BE2C (cell line): ENCODE results near the gene BTBD10.
"Not testable (repeated sequence)": the region's sequence is repeated elsewhere in the genome, so short reads cannot be mapped to it uniquely, and the experiment has no call there.

Experiments used
- DNase-seq: peaks from one replicate; pipeline ENCODE4 v3.0.0-alpha.2; 2020
- H3K27me3 ChIP-seq: fragments of 250-450 bp; sonication (Bioruptor Pico); 2 replicates; pipeline ENCODE4 v1.5.1; 2020; ENCODE audit warnings: mild to moderate bottlenecking
- H3K36me3 ChIP-seq: fragments of 250-450 bp; sonication (Bioruptor Pico); 2 replicates; pipeline ENCODE4 v1.5.1; 2020; ENCODE audit warnings: mild to moderate bottlenecking
- H3K4me1 ChIP-seq: fragments of 250-450 bp; sonication (Bioruptor Pico); 2 replicates; pipeline ENCODE4 v1.5.1; 2020
- H3K4me3 ChIP-seq: 2 replicates; pipeline ENCODE4 v1.5.1; 2011; ENCODE audit warnings: low read depth, low read length
- H3K9me3 ChIP-seq: fragments of 250-450 bp; sonication (Bioruptor Pico); 2 replicates; pipeline ENCODE4 v1.5.1; 2020
- CTCF ChIP-seq: IDR thresholded peaks from 2 replicates; pipeline ENCODE4 v1.5.1; 2012; ENCODE audit warnings: mild to moderate bottlenecking, low read depth, low read length

The BTBD10 gene

DNA sequence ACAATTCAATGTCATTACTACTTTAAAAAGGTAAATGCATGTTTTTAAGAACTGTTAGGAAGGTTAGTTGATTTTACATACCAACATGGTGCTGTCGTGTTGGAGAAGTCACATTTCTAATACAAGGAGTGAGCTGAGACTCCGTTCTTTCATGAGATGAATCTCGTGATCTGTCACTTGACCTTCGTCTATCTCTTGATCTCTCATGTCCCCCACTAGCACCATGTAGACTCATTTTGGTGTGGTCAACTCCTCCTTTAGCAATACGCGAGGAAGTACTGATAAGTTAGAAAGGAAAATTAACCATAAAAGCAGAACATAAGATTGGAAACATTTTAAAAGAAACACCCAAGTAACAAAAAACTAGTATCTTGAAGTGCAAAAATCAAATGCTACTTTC lies 41.5 kb downstream of the BTBD10 start:
- no peaks in the 10 kb centered on the region for H3K27me3 ChIP-seq
- H3K36me3 ChIP-seq: no peaks in the 10 kb centered on the region
- H3K9me3 ChIP-seq: no peaks in the 10 kb centered on the region
- no peaks in the 10 kb centered on the region for H3K4me1 ChIP-seq
- no peak overlapping the region for H3K4me3 ChIP-seq
- TF ChIP-seq CTCF: no peak
- no peak for DNase-seq

GRCh38 chr11:13415201-13415600 lies 47.8 kb downstream of the BTBD10 start:
- TF ChIP-seq CTCF: no peak
- H3K9me3 ChIP-seq: no peaks in the 10 kb centered on the region
- no peaks in the 10 kb centered on the region for H3K4me1 ChIP-seq
- peak; percentile 60 for DNase-seq
- no peak overlapping the region for H3K4me3 ChIP-seq
- no peaks in the 10 kb centered on the region for H3K27me3 ChIP-seq
- no peaks in the 10 kb centered on the region for H3K36me3 ChIP-seq

- H3K27me3 ChIP-seq: no peaks in the 10 kb centered on the region
- H3K9me3 ChIP-seq: no peaks in the 10 kb centered on the region
- H3K36me3 ChIP-seq: no peaks in the 10 kb centered on the region
- H3K4me1 ChIP-seq: no peaks in the 10 kb centered on the region
- no peak for TF ChIP-seq CTCF
- no peak overlapping the region for H3K4me3 ChIP-seq
- no peak for DNase-seq
These were observed 57.8 kb downstream of the BTBD10 start for GRCh38 chr11:13405220-13405619.

DNA sequence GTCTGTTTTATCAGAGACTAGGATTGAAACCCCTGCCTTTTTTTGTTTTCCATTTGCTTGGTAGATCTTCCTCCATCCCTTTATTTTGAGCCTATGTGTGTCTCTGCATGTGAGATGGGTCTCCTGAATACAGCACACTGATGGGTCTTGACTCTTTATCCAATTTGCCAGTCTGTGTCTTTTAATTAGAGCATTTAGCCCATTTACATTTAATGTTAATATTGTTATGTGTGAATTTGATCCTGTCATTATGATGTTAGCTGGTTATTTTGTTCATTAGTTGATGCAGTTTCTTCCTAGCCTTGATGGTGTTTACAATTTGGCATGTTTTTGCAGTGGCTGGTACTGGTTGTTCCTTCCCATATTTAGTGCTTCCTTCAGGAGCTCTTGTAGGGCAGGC lies 64.7 kb downstream of the BTBD10 start:
- H3K9me3 ChIP-seq, DNase-seq, H3K4me3 ChIP-seq, H3K27me3 ChIP-seq, H3K36me3 ChIP-seq, H3K4me1 ChIP-seq: not testable (repeated sequence)

DNA sequence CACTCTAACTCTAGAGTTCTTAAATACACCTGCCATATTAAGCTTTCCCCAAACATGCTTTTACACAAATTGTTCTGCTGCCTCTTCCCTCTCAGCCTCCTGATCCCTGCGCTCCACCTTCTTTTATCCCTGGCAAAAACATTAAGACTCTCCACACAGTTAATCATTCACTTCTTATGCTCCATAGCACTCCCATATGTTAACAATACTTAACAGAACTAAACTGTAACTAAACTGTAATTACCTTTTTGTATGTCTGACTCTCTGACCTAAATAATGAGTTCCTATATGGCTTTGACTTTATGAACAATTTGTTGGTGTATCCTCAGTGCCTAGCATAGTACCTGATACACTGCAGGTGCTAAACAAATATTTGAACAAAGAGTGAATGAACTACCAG lies 71.8 kb downstream of the BTBD10 start:
- TF ChIP-seq CTCF: no peak
- Histone ChIP-seq H3K4me1 (no peaks in the 10 kb centered on the region), H3K36me3 (no peaks in the 10 kb centered on the region), H3K4me3 (no peak overlapping the region), H3K27me3 (no peaks in the 10 kb centered on the region), H3K9me3 (no peaks in the 10 kb centered on the region)
- no peak for DNase-seq

DNA sequence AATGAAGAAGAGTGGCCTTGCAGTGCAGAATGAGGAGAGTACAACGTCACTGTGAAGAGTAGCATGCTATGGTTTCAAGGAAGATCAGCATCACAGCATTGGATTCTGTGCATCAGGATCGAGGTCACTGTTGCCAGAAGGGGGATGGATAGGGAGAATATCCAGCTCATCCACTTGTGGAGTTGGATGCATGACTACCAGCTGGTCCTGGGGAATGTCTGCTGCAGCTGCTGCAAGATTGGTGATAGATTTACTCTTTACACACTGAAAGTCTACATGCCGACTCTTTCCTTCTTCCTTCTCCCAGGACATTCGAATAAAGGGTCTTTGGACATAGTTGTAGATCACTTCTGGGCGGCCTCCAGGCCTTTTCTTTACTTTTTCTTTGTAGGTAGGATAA lies 74.3 kb downstream of the BTBD10 start:
- H3K4me3 ChIP-seq: no peak overlapping the region
- no peaks in the 10 kb centered on the region for H3K4me1 ChIP-seq
- no peaks in the 10 kb centered on the region for H3K36me3 ChIP-seq
- no peaks in the 10 kb centered on the region for H3K9me3 ChIP-seq
- TF ChIP-seq CTCF: no peak
- DNase-seq: no peak
- no peaks in the 10 kb centered on the region for H3K27me3 ChIP-seq

GRCh38 chr11:13386567-13386966 lies 76.5 kb downstream of the BTBD10 start:
- Histone ChIP-seq H3K27me3 (no peaks in the 10 kb centered on the region), H3K4me3 (no peak overlapping the region), H3K4me1 (no peaks in the 10 kb centered on the region), H3K9me3 (no peaks in the 10 kb centered on the region), H3K36me3 (no peaks in the 10 kb centered on the region)
- TF ChIP-seq CTCF: no peak
- no peak for DNase-seq
